Measurements from ENCODE around the gene ARF3.

DNA sequence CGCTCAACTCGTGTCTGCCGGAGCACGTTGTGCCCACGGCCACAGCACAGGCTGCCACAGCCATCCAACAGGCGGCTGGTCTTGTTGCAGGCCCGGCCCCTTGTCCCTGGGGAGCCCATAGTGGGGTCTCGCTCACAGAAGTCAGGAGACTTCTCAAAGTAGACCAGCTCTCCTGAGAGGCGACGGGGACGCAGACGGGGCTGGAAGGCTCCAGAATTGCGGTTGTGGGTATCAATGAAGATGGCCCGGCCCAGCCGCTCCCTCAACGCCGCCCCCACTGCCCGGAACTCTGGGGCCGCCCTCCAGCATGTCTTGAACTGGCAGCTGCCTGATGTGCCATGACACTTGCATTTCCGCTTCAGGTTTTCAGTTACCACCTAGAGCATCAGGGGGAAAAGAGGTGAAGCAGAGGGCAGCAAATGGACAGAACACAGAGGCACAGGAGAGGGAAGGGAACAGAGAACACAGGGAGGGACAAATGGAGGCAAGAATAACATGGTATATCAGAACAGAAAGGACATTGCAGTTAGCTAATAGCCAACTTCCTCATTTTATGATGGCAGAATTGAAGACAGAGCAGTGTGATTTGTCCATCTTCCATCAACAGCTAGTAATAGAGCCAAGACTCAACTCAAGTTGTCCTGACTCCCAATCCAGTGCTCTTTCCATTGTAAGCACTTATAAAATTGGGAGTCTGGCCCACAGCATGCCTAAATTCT lies 9.0 kb upstream of the ARF3 start:
- no peak for TF ChIP-seq ZNF384 (IDR thresholded peaks at IDR 0.05)
- no peak for TF ChIP-seq SP1 (IDR thresholded peaks at IDR 0.05)
- no peak for TF ChIP-seq FOXK2 (IDR thresholded peaks at IDR 0.05)
- no peak for TF ChIP-seq ARNT (IDR thresholded peaks at IDR 0.05)
- TF ChIP-seq SUZ12 (IDR thresholded peaks at IDR 0.05): no peak
- TF ChIP-seq FOXM1 (IDR thresholded peaks at IDR 0.05; ENCODE audit: borderline replicate concordance): no peak
- no peak for TF ChIP-seq CTBP1 (IDR thresholded peaks at IDR 0.05; ENCODE audit: borderline replicate concordance)
- no peak for TF ChIP-seq ELF4 (IDR thresholded peaks at IDR 0.05)
- TF ChIP-seq TARDBP (IDR thresholded peaks at IDR 0.05): no peak
- TF ChIP-seq FOXA1 (IDR thresholded peaks at IDR 0.05): no peak
- TF ChIP-seq LEF1 (IDR thresholded peaks at IDR 0.05; ENCODE audit: borderline replicate concordance): no peak
- no peak for TF ChIP-seq NFRKB (IDR thresholded peaks at IDR 0.05)

All from HEK293T (cell line).